GM12878 (cell line): Measurements from ENCODE around the gene PDLIM5. TPM values are rescaled to one million over a fixed set of nuclear protein-coding genes. Genes with fewer than 3 reads are reported as not detected.

ENCODE experiments used
- ATAC-seq: fragments of 200-7000 bp; cut with Tn5 transposase; 3 replicates; pipeline ENCODE4 v1.9.1; 2020; ENCODE audit warnings: mild to moderate bottlenecking, moderate library complexity
- BruUV-seq: library from RNA; stranded (reverse); fragments of 400-500 nt; replicated peaks from 2 replicates; lab custom pipeline; 2021; lab: Mats Ljungman, UMichigan
- CTCF ChIA-PET: fragments of 300-600 bp; sonication (Branson Sonifier 250); formaldehyde crosslinking; extraction: SDS; loops from one replicate; lab custom pipeline; 2021; ENCODE audit warnings: inconsistent platforms; lab: Yijun Ruan, JAX
- POLR2A ChIA-PET: fragments of 350-600 bp; formaldehyde crosslinking; extraction: SDS; loops from one replicate; lab custom pipeline; 2021; ENCODE audit warnings: inconsistent platforms; lab: Charles Lee
- RAD21 ChIA-PET: fragments of 300-600 bp; sonication (Branson Sonifier 250); formaldehyde crosslinking; loops from one replicate; lab custom pipeline; 2023; ENCODE audit warnings: antibody characterized with exemption; ENCODE audit not compliant: unreplicated experiment; lab: Charles Lee
- SMC1A ChIA-PET: fragments of 300-600 bp; sonication (Branson Sonifier 250); formaldehyde crosslinking; loops from one replicate; lab custom pipeline; 2023; ENCODE audit not compliant: unreplicated experiment, uncharacterized antibody; lab: Charles Lee
- DNase-seq: peaks from one replicate; pipeline ENCODE4 v3.0.0-alpha.2; 2011; ENCODE audit warnings: low read depth, low spot score
- FAIRE-seq: peaks from 3 replicates; lab custom pipeline; 2011; peaks lifted over from hg19 to GRCh38; lab: Jason Lieb, UNC
- H2AFZ ChIP-seq: 2 replicates; pipeline ENCODE4 v1.6.0; 2011; ENCODE audit warnings: low read depth, low read length, control low read depth; ENCODE audit not compliant: control insufficient read depth
- H3K27ac ChIP-seq: 2 replicates; pipeline ENCODE4 v1.5.1; 2011; ENCODE audit warnings: control low read depth; ENCODE audit not compliant: control insufficient read depth, insufficient read depth
- H3K27me3 ChIP-seq, 2 experiments: replicated peaks in 1 of 2; 2 replicates each; pipeline versions ENCODE4 v1.6.0 to v1.6.1; 2011; ENCODE audit warnings: low read length in 1 of 2; ENCODE audit not compliant: control insufficient read depth in 2 of 2, insufficient read depth in 2 of 2
- H3K36me3 ChIP-seq, 2 experiments: 2 replicates each; pipeline ENCODE4 v1.5.1; 2011; ENCODE audit warnings: low read length in 1 of 2; ENCODE audit not compliant: control insufficient read depth in 2 of 2, insufficient read depth in 2 of 2
- H3K4me1 ChIP-seq: 2 replicates; pipeline ENCODE4 v1.6.1; 2011; ENCODE audit warnings: mild to moderate bottlenecking, low read length, moderate library complexity, mixed read lengths; ENCODE audit not compliant: control insufficient read depth, insufficient read depth
- H3K4me2 ChIP-seq: 2 replicates; pipeline ENCODE4 v1.6.0; 2011; ENCODE audit warnings: control low read depth; ENCODE audit not compliant: control insufficient read depth, insufficient read depth
- H3K4me3 ChIP-seq: fragments of 200-600 bp; sonication (generic); 2 replicates; pipeline ENCODE4 v1.5.1; 2016
- H3K79me2 ChIP-seq: 2 replicates; pipeline ENCODE4 v1.6.0; 2011; ENCODE audit warnings: low read length; ENCODE audit not compliant: control insufficient read depth, insufficient read depth
- H3K9ac ChIP-seq: 2 replicates; pipeline ENCODE4 v1.8.0; 2011; ENCODE audit warnings: low read length, control low read depth, mixed read lengths; ENCODE audit not compliant: control insufficient read depth, insufficient read depth
- H3K9me3 ChIP-seq: replicated peaks from 3 replicates; pipeline ENCODE4 v1.5.1; 2011; ENCODE audit warnings: mild to moderate bottlenecking, low read length; ENCODE audit not compliant: control insufficient read depth, insufficient read depth
- H4K20me1 ChIP-seq: 2 replicates; pipeline ENCODE4 v1.6.0; 2011; ENCODE audit not compliant: control insufficient read depth, insufficient read depth
- BRCA1 ChIP-seq: IDR thresholded peaks from 2 replicates; pipeline ENCODE4 v1.6.1; 2011; ENCODE audit warnings: low read depth, low read length, improper control_type of control experiment
- DPF2 ChIP-seq: fragments of 450-650 bp; IDR thresholded peaks from 2 replicates; pipeline ENCODE4 v1.6.1; 2017; ENCODE audit warnings: mild to moderate bottlenecking
- FOXK2 ChIP-seq: fragments of 450-650 bp; IDR thresholded peaks from 2 replicates; pipeline ENCODE4 v1.6.1; 2017; ENCODE audit warnings: mild to moderate bottlenecking, moderate library complexity
- JUND ChIP-seq: IDR thresholded peaks from 2 replicates; pipeline ENCODE4 v1.6.1; 2012; ENCODE audit warnings: low read depth, mild to moderate bottlenecking, low read length, improper control_type of control experiment, moderate library complexity
- KAT2A ChIP-seq: conservative IDR thresholded peaks from 2 replicates; pipeline ENCODE4 v1.6.1; 2011; ENCODE audit warnings: low read depth, low read length; ENCODE audit not compliant: control insufficient read depth
- KDM1A ChIP-seq: fragments of 200-600 bp; sonication (generic); IDR thresholded peaks from 2 replicates; pipeline ENCODE4 v1.6.1; 2016; ENCODE audit warnings: borderline replicate concordance
- LARP7 ChIP-seq: fragments of 450-650 bp; IDR thresholded peaks from 2 replicates; pipeline ENCODE4 v1.6.1; 2017; ENCODE audit warnings: mild to moderate bottlenecking
- NBN ChIP-seq: fragments of 450-650 bp; IDR thresholded peaks from 2 replicates; pipeline ENCODE4 v1.6.1; 2016
- NFXL1 ChIP-seq: fragments of 450-650 bp; IDR thresholded peaks from 2 replicates; pipeline ENCODE4 v1.6.1; 2017; ENCODE audit warnings: antibody characterized with exemption, mild to moderate bottlenecking, borderline replicate concordance
- PAX8 ChIP-seq: fragments of 450-650 bp; IDR thresholded peaks from 2 replicates; pipeline ENCODE4 v1.6.1; 2017; ENCODE audit warnings: mild to moderate bottlenecking, moderate library complexity
- RUNX3 ChIP-seq: IDR thresholded peaks from 2 replicates; pipeline ENCODE4 v1.6.1; 2012; ENCODE audit warnings: low read length, inconsistent platforms
- SIN3A ChIP-seq: IDR thresholded peaks from 2 replicates; pipeline ENCODE4 v1.6.1; 2012; ENCODE audit warnings: low read depth, low read length, improper control_type of control experiment
- SMAD1 ChIP-seq: fragments of 450-650 bp; IDR thresholded peaks from 2 replicates; pipeline ENCODE4 v1.6.1; 2018; ENCODE audit warnings: mild to moderate bottlenecking, low read depth; ENCODE audit not compliant: partially characterized antibody
- SMAD5 ChIP-seq: IDR thresholded peaks from 2 replicates; pipeline ENCODE4 v1.6.1; 2016; ENCODE audit warnings: antibody characterized with exemption, low read depth
- STAT3 ChIP-seq: IDR thresholded peaks from 2 replicates; pipeline ENCODE4 v1.6.1; 2011; ENCODE audit warnings: low read depth, low read length, improper control_type of control experiment
- TAF1 ChIP-seq: IDR thresholded peaks from 2 replicates; pipeline ENCODE4 v1.6.1; 2011; ENCODE audit warnings: mild to moderate bottlenecking, low read depth, low read length, borderline replicate concordance
- YY1 ChIP-seq: IDR thresholded peaks from 2 replicates; pipeline ENCODE4 v1.6.1; 2011; ENCODE audit warnings: low read depth, mild to moderate bottlenecking, low read length
- whole genome bisulfite sequencing: methylation state at CpG from one replicate; pipeline ENCODE4 v1.1.6; 2016; ENCODE audit warnings: low lambda C conversion rate; ENCODE audit not compliant: insufficient replicate concordance, insufficient coverage; ENCODE audit errors: missing lambda C conversion rate; 5-methylcytosine and 5-hydroxymethylcytosine counted together
- in situ Hi-C: fragments of 300-500 bp; cut with MboI; formaldehyde crosslinking; loops from 9 replicates; pipeline ENCODE4 v1.14.3; 2018; ENCODE audit warnings: mixed read lengths
- intact Hi-C: fragments of 100-400 bp; cut with micrococcal nuclease; formaldehyde crosslinking; loops from one replicate; pipeline ENCODE4 v1.14.2; 2022; ENCODE audit not compliant: unreplicated experiment
- polyA plus RNA-seq, 11 experiments: library from polyadenylated mRNA; depleted of rRNA in 4 of 11; unstranded in 6 of 11; stranded (reverse) in 5 of 11; fragments of >200 nt; fragmentation: Nextera tagmentation in 4 of 11; fragmentation: Illumina TruSeq in 1 of 11; extraction: Ambion mirVana in 4 of 11; extraction: Trizol in 1 of 11; gene quantifications; 1 replicate in 1 of 11; 2 replicates in 10 of 11; pipeline versions ENCODE4 v1.2.1 to v1.2.3, GENCODE V29; 2011 to 2016; ENCODE audit warnings: inconsistent platforms in 2 of 11, missing spikeins in 2 of 11, low read depth in 1 of 11
- total RNA-seq, 4 experiments: library from RNA; depleted of rRNA in 3 of 4; stranded (reverse); fragments of >200 nt in 3 of 4; fragmentation: Illumina TruSeq in 1 of 4; extraction: Trizol in 1 of 4; gene quantifications; 2 replicates each; pipeline versions ENCODE4 v1.2.1 to v1.2.3, GENCODE V29; 2013 to 2021
- TF ChIP-seq, protein P1 (sequence below): fragments of 150-350 bp; IDR thresholded peaks from 2 replicates; pipeline ENCODE4 v1.6.1; 2016; ENCODE audit warnings: low read depth, low read length
- TF ChIP-seq, protein P2 (sequence below): fragments of 450-650 bp; IDR thresholded peaks from 2 replicates; pipeline ENCODE4 v1.6.1; 2016; ENCODE audit warnings: mild to moderate bottlenecking
- TF ChIP-seq, protein P3 (sequence below): IDR thresholded peaks from 2 replicates; pipeline ENCODE4 v1.6.1; 2012; ENCODE audit warnings: low read depth, low read length, improper control_type of control experiment
- TF ChIP-seq, protein P4 (sequence below): IDR thresholded peaks from 2 replicates; pipeline ENCODE4 v1.6.1; 2012; ENCODE audit warnings: low read depth, low read length, improper control_type of control experiment

Gene PDLIM5
- total and polyA plus RNA-seq, 10 of the 15 experiments (the other 5 are each of a cell fraction or from before 2014, with no cell fraction given): 10.0 to 52.9 (median 20.7) TPM

DNA sequence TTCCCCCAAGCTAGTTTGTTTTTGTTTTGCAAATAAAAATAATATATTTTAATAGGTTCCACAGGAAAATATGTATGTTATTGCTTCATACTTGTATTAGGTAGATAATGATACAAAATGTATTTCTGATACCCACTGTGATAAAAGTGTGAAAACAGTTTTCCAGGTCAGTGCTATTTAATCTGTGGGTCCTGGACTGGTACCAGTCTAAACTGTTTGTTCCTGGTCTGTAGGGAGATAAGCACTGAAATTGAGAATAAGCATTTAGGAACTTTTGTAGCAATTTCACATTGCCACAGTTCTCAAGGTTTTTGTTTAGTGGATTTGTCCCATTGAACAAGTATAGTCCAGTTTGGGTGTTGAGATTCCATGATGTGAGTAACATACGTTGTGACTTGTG, 110.5 kb downstream of the PDLIM5 start (continued):
- TF ChIP-seq, protein P1, sequence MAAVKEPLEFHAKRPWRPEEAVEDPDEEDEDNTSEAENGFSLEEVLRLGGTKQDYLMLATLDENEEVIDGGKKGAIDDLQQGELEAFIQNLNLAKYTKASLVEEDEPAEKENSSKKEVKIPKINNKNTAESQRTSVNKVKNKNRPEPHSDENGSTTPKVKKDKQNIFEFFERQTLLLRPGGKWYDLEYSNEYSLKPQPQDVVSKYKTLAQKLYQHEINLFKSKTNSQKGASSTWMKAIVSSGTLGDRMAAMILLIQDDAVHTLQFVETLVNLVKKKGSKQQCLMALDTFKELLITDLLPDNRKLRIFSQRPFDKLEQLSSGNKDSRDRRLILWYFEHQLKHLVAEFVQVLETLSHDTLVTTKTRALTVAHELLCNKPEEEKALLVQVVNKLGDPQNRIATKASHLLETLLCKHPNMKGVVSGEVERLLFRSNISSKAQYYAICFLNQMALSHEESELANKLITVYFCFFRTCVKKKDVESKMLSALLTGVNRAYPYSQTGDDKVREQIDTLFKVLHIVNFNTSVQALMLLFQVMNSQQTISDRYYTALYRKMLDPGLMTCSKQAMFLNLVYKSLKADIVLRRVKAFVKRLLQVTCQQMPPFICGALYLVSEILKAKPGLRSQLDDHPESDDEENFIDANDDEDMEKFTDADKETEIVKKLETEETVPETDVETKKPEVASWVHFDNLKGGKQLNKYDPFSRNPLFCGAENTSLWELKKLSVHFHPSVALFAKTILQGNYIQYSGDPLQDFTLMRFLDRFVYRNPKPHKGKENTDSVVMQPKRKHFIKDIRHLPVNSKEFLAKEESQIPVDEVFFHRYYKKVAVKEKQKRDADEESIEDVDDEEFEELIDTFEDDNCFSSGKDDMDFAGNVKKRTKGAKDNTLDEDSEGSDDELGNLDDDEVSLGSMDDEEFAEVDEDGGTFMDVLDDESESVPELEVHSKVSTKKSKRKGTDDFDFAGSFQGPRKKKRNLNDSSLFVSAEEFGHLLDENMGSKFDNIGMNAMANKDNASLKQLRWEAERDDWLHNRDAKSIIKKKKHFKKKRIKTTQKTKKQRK: no peak
- TF ChIP-seq KDM1A (no peak), JUND (no peak), LARP7 (no peak), PAX8 (no peak), BRCA1 (no peak), NFXL1 (no peak)
- TF ChIP-seq, protein P2, sequence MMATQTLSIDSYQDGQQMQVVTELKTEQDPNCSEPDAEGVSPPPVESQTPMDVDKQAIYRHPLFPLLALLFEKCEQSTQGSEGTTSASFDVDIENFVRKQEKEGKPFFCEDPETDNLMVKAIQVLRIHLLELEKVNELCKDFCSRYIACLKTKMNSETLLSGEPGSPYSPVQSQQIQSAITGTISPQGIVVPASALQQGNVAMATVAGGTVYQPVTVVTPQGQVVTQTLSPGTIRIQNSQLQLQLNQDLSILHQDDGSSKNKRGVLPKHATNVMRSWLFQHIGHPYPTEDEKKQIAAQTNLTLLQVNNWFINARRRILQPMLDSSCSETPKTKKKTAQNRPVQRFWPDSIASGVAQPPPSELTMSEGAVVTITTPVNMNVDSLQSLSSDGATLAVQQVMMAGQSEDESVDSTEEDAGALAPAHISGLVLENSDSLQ: no peak
- TF ChIP-seq, protein P3, sequence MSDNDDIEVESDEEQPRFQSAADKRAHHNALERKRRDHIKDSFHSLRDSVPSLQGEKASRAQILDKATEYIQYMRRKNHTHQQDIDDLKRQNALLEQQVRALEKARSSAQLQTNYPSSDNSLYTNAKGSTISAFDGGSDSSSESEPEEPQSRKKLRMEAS: no peak

DNA sequence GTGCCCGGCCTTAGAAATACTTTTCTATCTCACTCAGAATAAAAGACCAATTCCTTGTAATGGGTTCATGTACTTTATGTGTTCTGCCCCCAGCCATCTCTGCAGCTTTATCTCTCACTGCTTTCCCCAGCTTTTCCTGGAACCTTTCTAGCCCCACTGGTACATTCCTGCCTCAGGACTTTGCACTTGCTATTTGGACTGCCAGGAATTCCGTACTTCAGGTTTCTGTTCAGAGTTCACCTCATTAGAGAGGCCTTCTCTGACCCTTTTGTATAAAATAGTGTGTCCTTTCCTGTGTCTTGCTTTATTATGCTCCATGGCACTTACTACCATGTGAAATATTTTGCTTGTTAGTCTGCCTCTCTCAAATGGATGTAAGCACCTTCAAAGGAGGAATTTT, 112.5 kb downstream of the PDLIM5 start:
- no peak overlapping the region for H2AFZ ChIP-seq
- H3K27me3 ChIP-seq: no peaks in the 10 kb centered on the region
- RAD21 ChIA-PET: no interaction called here
- no peak overlapping the region for H3K27ac ChIP-seq
- DNase-seq (no peak), FAIRE-seq (no peak), ATAC-seq (no peak)
- H3K4me1 ChIP-seq: no peaks in the 10 kb centered on the region
- H4K20me1 ChIP-seq: no peaks in the 10 kb centered on the region
- H3K9ac ChIP-seq: no peak overlapping the region
- CTCF ChIA-PET: interaction anchor here (0.6 kb wide), 1 partner anchor 10 kb away, joined by 3 read pairs; no protein-coding TSS in a partner anchor
- WGBS: 97% methylated on average over 2 of the region's 2 CpGs
- H3K4me3 ChIP-seq: no peak overlapping the region
- no peaks in the 10 kb centered on the region for H3K36me3 ChIP-seq
- SMC1A ChIA-PET: no interaction called here
- intact Hi-C loops: no loop called here
- in situ Hi-C loops: no loop called here
- POLR2A ChIA-PET: no interaction called here
- H3K4me2 ChIP-seq: no peak overlapping the region
- no peaks in the 10 kb centered on the region for H3K9me3 ChIP-seq
- no TSS peak for BruUV-seq
- no peaks in the 10 kb centered on the region for H3K79me2 ChIP-seq
- TF ChIP-seq TAF1: no peak
- TF ChIP-seq SMAD5: no peak
- no peak for TF ChIP-seq SIN3A
- no peak for TF ChIP-seq DPF2
- TF ChIP-seq NBN: no peak
- no peak for TF ChIP-seq YY1
- TF ChIP-seq FOXK2: no peak
- no peak for TF ChIP-seq SMAD1
- TF ChIP-seq STAT3: no peak
- TF ChIP-seq KAT2A: no peak
- no peak for TF ChIP-seq RUNX3
- TF ChIP-seq, protein P4, sequence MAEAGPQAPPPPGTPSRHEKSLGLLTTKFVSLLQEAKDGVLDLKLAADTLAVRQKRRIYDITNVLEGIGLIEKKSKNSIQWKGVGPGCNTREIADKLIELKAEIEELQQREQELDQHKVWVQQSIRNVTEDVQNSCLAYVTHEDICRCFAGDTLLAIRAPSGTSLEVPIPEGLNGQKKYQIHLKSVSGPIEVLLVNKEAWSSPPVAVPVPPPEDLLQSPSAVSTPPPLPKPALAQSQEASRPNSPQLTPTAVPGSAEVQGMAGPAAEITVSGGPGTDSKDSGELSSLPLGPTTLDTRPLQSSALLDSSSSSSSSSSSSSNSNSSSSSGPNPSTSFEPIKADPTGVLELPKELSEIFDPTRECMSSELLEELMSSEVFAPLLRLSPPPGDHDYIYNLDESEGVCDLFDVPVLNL: no peak
